Activated CD4-positive, CD25-positive, alpha-beta regulatory T cell treated with anti-CD3 and anti-CD28 coated beads, Interleukin-2, amount 50 U/mL, for 72 hours (primary cell): ENCODE measurements around the gene ABHD14A.

ENCODE experiments used
- DNase-seq: peaks from one replicate; pipeline ENCODE4 v3.0.0; 2021

Gene ABHD14A

DNA sequence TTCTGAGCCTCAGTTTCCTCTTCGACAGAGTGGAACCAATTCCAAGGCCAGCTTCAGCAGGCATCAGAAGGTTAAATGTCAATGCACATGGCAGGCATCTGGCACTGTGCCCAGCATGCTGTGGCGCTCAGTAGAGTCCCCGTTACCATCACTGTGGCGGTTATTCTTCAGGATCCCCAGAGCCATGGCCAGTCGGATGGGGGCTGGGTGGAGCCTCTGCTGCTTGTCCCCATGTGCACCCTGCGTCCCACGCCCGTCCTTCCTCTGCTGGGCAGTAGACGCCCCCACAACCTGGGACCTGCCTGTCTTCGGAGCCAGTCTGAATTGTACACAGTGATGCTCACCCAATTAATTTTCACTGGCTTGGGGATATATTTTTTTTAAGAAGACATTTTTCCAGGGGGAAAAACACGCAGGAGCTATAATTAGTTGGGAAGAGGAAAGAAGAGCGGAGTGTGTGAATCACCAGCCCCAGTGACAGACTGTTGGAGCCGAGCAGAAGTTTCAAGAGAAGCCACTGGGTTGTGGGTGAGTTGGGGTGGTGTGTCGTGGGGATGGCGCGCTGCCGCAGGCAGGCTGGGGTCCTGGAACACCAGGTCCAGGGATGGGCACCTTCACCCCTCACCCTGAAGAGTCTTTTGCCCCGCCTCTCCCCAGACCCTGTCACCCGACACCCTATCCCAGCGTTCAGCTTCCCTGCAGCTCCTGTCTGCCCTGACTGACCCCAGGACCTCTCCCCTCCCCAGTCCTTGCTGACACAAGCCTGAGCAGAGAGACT is 47.6 kb downstream of the ABHD14A start:
- DNase-seq = no peak

DNA sequence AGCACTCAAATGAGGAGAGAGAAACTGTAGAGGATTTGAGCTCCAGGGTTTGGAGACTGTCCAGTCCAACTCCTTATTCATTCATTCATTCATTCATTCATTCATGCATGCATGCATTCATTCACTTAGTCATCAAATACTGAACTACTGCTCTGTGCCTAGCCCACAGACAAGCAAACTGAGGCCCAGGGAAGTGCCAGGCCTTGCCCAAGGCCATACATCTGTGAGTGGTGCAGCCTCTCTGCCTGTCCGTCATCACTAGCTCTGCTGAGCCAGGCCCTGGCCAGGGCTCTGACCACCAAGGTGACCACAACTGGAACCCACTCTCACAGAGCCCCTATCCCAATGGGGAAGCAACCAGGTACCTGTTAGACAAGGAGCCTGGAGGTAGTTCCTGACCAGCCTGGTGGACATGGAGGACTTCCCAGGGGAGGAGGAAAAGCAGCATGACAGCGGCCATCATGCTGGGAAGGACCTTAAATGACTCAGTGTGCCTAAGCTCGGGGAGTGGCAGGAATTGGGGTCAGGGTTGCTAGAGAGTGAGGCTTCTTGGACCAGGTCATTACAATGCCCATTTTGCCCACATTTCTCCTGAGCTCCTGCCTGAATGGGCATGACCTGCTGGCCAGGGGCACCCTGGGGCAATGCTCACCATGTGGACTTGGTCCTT is 48.4 kb downstream of the ABHD14A start:
- no peak for DNase-seq

DNA sequence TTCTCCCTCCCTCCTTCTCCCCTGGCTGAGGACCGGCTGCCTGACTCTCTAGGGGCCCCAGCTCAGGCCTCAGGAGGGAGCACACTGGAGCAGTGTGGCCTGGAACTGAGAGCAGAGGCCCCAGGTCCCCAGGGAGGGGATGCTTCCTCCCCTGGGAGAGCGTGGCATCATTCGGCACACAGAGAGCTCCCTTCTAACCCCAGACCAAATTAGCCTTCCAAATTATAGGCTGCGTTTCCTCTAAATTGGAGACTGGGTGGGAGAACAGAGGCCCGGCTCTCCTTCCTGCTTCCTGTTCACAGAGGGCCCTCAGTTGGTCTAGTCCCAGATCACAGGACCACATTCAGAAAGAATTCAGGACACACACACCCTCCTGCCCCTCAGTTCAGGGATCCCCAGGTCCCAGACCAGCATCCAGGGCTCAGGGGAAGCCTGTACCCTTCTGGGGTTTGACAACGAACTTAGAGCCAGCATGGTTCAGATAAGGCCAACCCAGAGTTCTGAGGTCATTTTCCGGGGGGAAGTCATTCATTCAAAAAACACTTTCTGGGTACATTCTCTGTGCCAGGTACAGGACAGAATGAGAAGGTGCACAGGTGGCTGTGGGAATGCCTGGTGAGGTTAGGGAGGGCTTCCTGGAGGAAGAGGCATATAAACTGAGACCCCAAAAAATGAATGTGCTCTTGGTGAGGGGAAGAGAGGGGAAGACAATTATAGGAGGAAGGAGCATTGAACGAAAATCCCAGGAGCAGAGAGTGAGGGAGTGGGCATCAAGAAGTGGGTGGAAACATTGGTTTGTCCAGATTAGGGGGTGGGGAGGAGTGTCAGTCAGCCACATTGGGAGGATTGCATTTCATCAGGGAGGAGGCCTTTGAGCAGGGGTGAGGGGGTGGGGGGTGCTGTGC is 49.2 kb downstream of the ABHD14A start:
- DNase-seq = no peak

DNA sequence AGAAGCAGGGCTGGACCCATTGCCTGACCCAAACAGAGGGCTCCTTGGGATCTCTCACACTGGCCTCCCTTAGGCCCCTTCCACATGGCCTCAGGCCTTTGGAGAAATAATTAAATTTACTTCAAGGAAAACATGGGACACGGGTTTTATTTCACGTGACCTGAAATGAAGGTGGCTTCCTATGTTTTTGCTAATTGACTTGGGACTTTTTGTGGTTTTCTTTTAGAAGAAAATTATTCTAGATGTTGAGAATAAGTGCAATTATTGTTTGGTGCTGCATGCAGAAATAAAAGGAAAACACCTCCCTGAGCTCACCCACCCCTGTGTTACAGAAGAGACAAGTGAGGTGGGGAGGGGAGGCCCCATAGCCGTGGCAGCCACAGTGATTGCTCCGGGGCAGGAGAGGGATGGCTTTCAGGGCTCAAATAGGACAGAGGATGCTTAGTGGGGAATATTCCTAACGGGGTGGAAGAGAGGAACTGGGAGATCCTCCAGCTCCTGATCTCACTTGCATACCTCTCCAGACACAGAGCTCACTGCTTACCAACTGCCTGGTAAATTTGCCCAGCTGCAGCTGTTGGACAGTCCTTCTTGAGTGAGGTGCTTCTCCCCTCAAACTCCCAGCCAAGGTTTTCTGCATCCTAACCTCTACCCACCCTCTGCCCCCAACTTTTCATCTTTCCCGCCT is 50.0 kb downstream of the ABHD14A start:
- no peak for DNase-seq

DNA sequence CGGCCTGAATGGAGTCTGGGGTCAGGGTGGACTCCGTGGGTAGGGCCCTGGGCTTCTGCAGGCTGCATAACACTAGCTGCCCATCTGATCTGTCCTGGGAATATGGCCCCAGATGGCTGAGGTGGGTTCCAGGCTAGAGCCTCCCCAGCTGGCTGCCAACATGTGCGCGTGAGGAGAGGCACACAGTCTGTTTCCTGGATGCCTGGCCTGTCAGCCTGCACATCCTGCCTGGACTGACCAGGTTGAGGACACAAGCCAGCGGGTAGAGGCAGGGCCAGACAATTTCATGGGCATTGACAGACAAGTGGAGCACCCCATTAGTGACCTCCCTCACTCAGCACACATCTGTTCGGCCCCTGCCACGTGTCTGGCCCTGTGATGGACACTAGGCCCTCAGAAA is 50.6 kb downstream of the ABHD14A start:
- no peak for DNase-seq

DNA sequence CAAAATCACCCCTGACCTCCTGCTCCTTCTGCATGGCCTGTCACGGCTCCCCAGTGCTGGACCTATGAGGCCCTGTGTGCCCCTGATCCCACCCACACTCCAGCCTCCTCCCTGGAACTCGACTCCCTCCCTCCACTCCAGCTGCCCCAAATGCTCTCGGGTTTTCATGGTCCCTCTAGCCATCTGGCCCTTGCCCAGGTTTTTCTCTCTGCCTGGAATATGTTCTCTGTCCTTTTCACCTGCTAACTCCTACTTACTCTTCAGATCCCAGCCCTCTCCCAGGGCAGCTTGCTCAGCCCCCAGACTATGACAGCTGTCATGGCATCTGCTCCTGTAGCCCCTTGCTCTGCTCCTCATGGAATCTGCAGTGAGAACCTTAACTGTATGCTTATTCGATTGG is 51.2 kb downstream of the ABHD14A start:
- DNase-seq = no peak

DNA sequence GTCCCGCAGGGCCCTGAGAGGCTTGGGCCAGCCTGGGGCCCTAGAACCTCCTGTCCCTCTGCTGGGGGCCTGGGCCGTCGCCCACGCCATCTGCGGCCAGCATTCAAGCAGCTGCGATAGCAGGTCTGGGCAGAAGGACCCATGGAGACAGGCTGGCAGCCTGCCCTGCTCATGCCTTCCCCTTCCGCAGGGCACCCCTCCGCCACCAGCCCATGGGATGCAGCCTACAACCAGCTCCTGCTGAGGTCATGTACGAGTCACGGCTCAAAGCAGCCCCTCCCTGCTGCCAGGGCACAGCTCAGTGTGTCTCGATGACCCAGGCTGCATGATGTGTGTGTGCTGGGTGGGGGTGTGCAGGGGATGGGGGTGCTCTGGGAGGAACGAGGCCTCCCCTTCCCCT is 53.7 kb downstream of the ABHD14A start:
- no peak for DNase-seq

DNA sequence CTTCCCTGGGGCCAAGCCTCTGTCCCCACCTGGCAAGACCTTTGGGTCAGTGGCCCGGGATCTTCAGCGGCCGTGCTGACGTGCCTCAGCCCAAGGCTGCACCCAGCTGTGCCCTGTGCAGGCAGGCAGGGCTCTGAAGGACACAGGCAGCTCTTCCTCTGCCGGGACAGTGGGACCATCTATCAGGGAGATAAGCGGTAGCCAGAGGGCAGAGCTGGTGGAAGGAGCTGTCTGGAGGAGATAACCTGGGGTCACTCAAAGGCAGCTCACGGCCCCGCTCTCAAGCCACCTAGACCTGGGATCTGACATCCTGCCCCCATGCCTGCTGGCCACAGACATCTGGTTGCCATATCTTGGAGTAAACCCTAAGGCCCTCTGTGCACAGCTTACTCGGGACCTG is 54.2 kb downstream of the ABHD14A start:
- DNase-seq = no peak

DNA sequence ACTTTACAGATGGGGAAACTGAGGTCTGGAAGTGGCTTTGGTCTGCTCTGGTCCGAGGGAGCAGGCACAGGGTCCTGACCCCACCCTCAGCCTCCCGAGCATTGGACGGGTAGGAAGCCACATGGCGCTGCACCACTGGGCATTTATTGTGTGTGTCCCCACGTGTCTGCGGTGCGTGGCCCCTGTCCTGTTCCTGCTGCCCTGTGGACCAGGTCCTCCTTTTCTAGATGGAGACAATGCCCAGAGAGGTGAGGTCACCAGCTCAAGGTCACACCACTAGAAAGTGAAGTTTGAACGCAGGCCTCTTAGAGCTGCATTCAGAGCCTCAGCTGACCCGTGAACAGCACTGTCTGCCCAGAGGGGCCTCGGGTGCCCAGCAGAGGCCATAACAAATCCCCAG is 54.7 kb downstream of the ABHD14A start:
- no peak for DNase-seq
